EL (cell line): ENCODE results near the gene PTPRJ.

Experiments used
- DNase-seq: peaks from one replicate; pipeline ENCODE4 v3.0.0-alpha.2; 2016

Gene PTPRJ

GRCh38 chr11:47971501-47971900 lies 8.9 kb upstream of the PTPRJ start:
- no peak for DNase-seq

- no peak for DNase-seq
Measured at GRCh38 chr11:47973173-47973572, 7.2 kb upstream of the PTPRJ start.

GRCh38 chr11:47976931-47977330 lies 3.4 kb upstream of the PTPRJ start:
- DNase-seq = no peak

GRCh38 chr11:47977623-47978022 lies 2.7 kb upstream of the PTPRJ start:
- DNase-seq = no peak

- DNase-seq = no peak
Measured at GRCh38 chr11:47979378-47980087, 826 bp upstream of the PTPRJ start.

GRCh38 chr11:47980907-47981621 lies 705 bp downstream of the PTPRJ start:
- DNase-seq = peak; percentile 59

- DNase-seq = peak; percentile 28
Measured at GRCh38 chr11:47981667-47982404, 1.5 kb downstream of the PTPRJ start.

GRCh38 chr11:47982616-47983015 lies 2.3 kb downstream of the PTPRJ start:
- DNase-seq = no peak

- peak; percentile 60 for DNase-seq
Measured at GRCh38 chr11:47983464-47984397, 3.4 kb downstream of the PTPRJ start.

- no peak for DNase-seq
Measured at GRCh38 chr11:47986219-47986618, 5.9 kb downstream of the PTPRJ start.

- no peak for DNase-seq
Measured at GRCh38 chr11:47986742-47987141, 6.4 kb downstream of the PTPRJ start.

GRCh38 chr11:47987310-47987709 lies 7.0 kb downstream of the PTPRJ start:
- no peak for DNase-seq

- DNase-seq = no peak
Measured at GRCh38 chr11:47987781-47988180, 7.4 kb downstream of the PTPRJ start.

GRCh38 chr11:47989779-47990178 lies 9.4 kb downstream of the PTPRJ start:
- no peak for DNase-seq

GRCh38 chr11:47991266-47991830 lies 11.0 kb downstream of the PTPRJ start:
- no peak for DNase-seq

- no peak for DNase-seq
Measured at GRCh38 chr11:47991894-47992293, 11.5 kb downstream of the PTPRJ start.

- DNase-seq = peak; percentile 93
Measured at GRCh38 chr11:47992959-47993820, 12.8 kb downstream of the PTPRJ start.

- DNase-seq = no peak
Measured at GRCh38 chr11:47994417-47994816, 14.1 kb downstream of the PTPRJ start.

- no peak for DNase-seq
Measured at GRCh38 chr11:47995360-47995769, 15.0 kb downstream of the PTPRJ start.

GRCh38 chr11:47997063-47998053 lies 17.0 kb downstream of the PTPRJ start:
- DNase-seq = no peak
